MG63 (cell line): ENCODE data around the gene DCAF5. TPM values are rescaled to one million over a fixed set of nuclear protein-coding genes. Genes with fewer than 3 reads are reported as not detected.
"Not testable (repeated sequence)": the region's sequence is repeated elsewhere in the genome, so short reads cannot be mapped to it uniquely, and the experiment has no call there.

Experiments used
- DNase-seq: peaks from one replicate; pipeline ENCODE4 v3.0.0-alpha.2; 2020
- H3K27me3 ChIP-seq: fragments of 250-450 bp; sonication (Bioruptor Pico); 2 replicates; pipeline ENCODE4 v1.5.1; 2020; ENCODE audit warnings: mild to moderate bottlenecking, moderate library complexity
- H3K36me3 ChIP-seq: fragments of 250-450 bp; sonication (Bioruptor Pico); 2 replicates; pipeline ENCODE4 v1.5.1; 2020; ENCODE audit warnings: mild to moderate bottlenecking, moderate library complexity
- H3K4me3 ChIP-seq: fragments of 250-450 bp; sonication (Bioruptor Pico); 2 replicates; pipeline ENCODE4 v1.5.1; 2020; ENCODE audit warnings: mild to moderate bottlenecking, moderate library complexity
- H3K9me3 ChIP-seq: fragments of 250-450 bp; sonication (Bioruptor Pico); 2 replicates; pipeline ENCODE4 v1.5.1; 2020; ENCODE audit warnings: mild to moderate bottlenecking, moderate library complexity
- total RNA-seq: library from RNA; depleted of rRNA; stranded (reverse); fragments of >200 nt; shearing (Covaris generic); gene quantifications from 2 replicates; pipeline ENCODE4 v1.2.3, GENCODE V29; 2014; ENCODE audit warnings: low replicate concordance

DCAF5 gene
- total RNA-seq, 1 experiment from 2014 or later, result 7.6 TPM

DNA sequence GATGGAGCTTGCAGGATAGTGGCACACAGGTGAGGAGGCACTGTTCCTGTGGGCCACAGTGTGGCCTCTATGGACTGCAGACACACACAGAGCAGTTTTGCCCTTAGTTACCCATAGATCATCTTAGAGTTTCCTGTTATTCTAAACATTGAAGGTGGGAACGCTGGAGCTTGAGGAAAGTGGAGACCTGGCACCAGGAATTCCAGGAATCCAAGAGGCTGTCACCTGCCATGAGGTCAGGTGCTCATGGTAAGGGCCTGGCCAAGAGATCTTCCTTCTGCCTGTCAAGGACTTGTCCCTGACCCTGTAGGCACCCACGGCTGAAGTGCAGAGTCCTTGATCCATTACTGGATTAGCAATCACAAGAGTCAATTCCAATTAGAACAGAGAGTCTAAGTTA, 108.6 kb downstream of the DCAF5 start:
- Histone ChIP-seq H3K36me3 (no peaks in the 10 kb centered on the region), H3K27me3 (no peaks in the 10 kb centered on the region), H3K9me3 (no peaks in the 10 kb centered on the region), H3K4me3 (no peak overlapping the region)
- DNase-seq, result no peak

DNA sequence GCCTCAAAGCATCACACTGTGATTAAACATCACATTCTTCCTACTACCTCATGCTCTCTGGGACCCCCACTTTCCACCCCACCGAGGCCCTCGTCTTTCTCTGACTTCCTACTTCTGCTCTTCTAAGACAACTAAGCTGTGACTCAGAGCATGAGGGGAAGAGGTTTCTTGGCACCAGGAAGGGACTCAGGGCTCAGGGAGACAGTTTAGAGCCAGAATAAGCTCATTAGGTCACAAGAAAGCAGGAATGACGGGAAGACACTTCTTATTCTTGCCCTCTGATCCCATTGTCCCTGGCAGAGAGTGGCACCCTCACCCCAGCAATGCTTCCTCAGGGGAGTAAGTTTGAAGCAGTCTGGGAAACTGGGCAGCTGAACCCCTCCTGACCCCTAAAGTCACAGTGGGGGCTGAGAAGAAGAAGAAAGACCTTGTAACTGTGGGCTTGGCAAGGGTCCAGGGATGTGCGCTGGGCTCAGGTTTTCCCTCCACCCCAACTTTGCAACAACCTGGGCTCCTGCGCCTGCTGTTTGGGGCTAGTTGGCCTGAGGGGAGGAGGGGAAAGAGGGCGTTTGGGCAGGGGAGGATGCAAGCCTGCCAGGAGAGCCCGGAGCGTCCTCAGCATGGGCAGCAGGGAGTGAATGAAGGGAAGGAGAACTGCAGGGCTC, 109.2 kb downstream of the DCAF5 start:
- Histone ChIP-seq H3K27me3 (no peaks in the 10 kb centered on the region), H3K9me3 (no peaks in the 10 kb centered on the region), H3K36me3 (no peaks in the 10 kb centered on the region), H3K4me3 (no peak overlapping the region)
- DNase-seq, result peak; percentile 49

GRCh38 chr14:69042787-69043444, 110.0 kb downstream of the DCAF5 start:
- no peak for DNase-seq
- Histone ChIP-seq H3K9me3 (no peaks in the 10 kb centered on the region), H3K36me3 (no peaks in the 10 kb centered on the region), H3K4me3 (no peak overlapping the region), H3K27me3 (no peaks in the 10 kb centered on the region)

DNA sequence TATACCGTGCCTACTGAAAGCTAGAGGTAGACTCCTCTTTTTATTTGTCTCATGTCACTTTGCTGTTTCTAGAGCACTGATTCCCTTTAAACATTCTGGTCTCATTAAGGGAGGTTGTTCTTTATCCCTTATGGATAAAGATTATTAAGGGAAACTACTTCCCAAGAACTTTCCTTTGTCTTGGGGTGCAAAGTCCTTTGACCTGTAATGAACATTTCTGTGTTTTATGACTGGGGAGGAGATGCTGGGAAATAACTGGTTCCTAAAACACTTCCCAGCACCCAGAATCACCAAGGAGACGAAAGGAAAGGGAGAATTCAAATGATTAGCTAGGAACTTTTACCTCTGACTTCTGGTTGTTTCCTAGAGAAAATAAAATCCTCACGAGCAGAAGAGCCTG, 110.6 kb downstream of the DCAF5 start:
- Histone ChIP-seq H3K4me3 (no peak overlapping the region), H3K27me3 (no peaks in the 10 kb centered on the region), H3K36me3 (no peaks in the 10 kb centered on the region), H3K9me3 (no peaks in the 10 kb centered on the region)
- no peak for DNase-seq

DNA sequence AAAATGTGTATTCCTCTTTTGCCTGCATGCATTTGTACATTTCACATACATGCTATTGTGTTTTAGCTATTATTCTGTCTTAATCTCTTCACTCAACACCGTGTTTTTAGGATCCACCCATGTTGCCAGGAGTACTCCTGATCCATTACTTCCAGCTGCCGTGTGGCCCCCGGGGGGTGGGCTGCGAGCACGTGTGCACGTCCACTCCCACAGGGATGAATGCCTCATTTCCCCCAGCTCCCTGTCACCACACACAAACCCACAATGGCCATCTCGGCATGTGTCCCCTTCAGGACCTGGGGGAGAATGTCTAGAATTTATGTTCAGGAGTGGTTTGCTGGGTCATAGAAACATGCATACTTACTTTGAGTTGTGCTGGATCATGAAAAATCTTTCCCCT, 111.1 kb downstream of the DCAF5 start:
- no peaks in the 10 kb centered on the region for H3K36me3 ChIP-seq
- no peaks in the 10 kb centered on the region for H3K27me3 ChIP-seq
- no peak overlapping the region for H3K4me3 ChIP-seq
- DNase-seq, result no peak
- no peaks in the 10 kb centered on the region for H3K9me3 ChIP-seq

GRCh38 chr14:69040353-69040752, 112.6 kb downstream of the DCAF5 start:
- no peak overlapping the region for H3K4me3 ChIP-seq
- no peaks in the 10 kb centered on the region for H3K27me3 ChIP-seq
- no peak for DNase-seq
- no peaks in the 10 kb centered on the region for H3K9me3 ChIP-seq
- no peaks in the 10 kb centered on the region for H3K36me3 ChIP-seq

DNA sequence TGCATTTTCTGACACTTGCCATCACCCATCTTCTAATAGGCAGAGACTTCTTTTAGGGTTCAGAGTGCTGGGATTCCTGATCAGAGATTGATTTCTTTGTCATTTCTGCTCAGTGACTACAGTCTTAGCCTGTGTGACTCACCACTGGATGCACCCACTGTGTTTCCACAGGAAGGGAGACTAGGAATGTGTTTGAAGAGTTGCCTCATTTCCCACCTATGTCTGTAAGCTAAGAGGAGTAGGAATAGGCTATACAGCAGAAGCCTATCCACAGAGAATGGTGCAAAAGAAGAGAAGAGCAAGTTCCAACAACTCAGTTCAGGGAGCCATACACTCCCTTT, 113.7 kb downstream of the DCAF5 start:
- Histone ChIP-seq H3K4me3 (no peak overlapping the region), H3K27me3 (no peaks in the 10 kb centered on the region), H3K36me3 (no peaks in the 10 kb centered on the region), H3K9me3 (no peaks in the 10 kb centered on the region)
- peak; percentile 38 for DNase-seq

- Histone ChIP-seq H3K9me3 (no peaks in the 10 kb centered on the region), H3K36me3 (no peaks in the 10 kb centered on the region), H3K27me3 (no peaks in the 10 kb centered on the region), H3K4me3 (no peak overlapping the region)
- no peak for DNase-seq
Measured at GRCh38 chr14:69038455-69039287, 114.2 kb downstream of the DCAF5 start.

GRCh38 chr14:69037790-69038454, 115.0 kb downstream of the DCAF5 start:
- no peak overlapping the region for H3K4me3 ChIP-seq
- H3K36me3 ChIP-seq, result no peaks in the 10 kb centered on the region
- H3K27me3 ChIP-seq, result no peaks in the 10 kb centered on the region
- DNase-seq, result peak; percentile 35
- no peaks in the 10 kb centered on the region for H3K9me3 ChIP-seq

DNA sequence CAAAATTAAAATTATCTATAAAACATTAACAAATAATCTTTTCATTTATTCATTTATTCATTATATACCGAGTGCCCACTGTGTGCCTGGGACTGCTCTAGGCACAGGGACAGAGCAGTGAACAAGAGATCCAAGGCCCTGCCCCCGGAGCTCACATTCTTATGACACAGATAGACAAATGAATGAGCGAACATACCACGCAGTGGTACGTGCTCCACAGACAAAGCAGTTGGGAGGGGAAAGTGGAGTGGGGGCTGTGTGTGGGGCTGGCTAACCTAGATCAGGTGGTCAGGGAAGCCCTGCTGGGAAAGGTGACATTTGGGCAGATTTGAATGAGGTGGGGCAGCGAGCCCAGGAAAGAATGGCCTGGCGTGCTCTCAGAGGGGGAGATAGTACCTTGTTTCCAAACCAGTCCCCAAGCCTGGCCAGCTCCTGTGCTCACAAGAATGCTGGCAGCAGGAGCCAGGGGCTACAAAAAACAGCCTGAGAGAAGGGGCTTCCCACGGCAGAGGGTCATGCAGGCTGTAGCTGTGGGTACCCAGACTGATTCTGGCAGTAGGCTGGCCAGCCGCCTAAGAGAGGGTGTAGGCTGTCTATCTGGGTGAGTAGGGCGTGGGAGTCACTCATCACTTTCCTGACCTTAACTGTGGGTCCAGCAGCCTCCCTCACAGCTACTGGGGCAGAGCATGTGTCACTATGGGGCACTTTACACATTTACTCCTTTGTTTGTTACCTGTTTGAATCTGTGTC, 116.0 kb downstream of the DCAF5 start:
- Histone ChIP-seq H3K4me3 (no peak overlapping the region), H3K9me3 (no peaks in the 10 kb centered on the region), H3K27me3 (no peaks in the 10 kb centered on the region), H3K36me3 (no peaks in the 10 kb centered on the region)
- no peak for DNase-seq

DNA sequence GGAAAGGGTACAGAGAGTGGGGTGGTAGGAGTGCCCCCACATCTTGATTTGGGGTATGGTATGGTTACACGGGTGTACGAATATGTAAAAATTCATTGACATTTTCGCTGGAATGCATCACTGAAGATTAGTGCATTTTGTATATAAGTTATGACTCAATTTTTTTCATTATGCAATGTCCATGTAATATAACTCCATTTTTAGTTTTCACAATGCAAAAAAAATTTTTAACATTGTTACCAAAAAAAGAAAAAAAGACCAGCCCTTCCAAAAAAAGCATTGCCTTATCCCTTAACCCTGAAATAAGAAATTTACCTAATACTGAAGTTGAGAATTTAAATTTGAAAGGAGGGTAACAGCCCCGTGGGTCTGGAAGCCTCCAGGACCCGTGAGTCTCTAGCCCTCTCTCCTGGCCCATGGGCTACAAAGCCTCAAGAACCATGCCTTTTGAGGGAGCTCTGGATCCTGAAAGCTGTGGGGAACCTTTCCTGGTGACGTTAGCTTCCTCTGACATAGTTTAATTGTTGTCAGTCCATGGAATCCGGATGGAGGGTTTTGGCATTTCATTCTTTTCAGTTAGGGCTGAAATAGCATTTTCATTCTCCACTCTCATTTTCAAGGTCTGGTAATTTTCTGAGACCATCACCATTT, 118.2 kb downstream of the DCAF5 start:
- no peaks in the 10 kb centered on the region for H3K27me3 ChIP-seq
- no peaks in the 10 kb centered on the region for H3K36me3 ChIP-seq
- no peak overlapping the region for H3K4me3 ChIP-seq
- DNase-seq, result no peak
- no peaks in the 10 kb centered on the region for H3K9me3 ChIP-seq

DNA sequence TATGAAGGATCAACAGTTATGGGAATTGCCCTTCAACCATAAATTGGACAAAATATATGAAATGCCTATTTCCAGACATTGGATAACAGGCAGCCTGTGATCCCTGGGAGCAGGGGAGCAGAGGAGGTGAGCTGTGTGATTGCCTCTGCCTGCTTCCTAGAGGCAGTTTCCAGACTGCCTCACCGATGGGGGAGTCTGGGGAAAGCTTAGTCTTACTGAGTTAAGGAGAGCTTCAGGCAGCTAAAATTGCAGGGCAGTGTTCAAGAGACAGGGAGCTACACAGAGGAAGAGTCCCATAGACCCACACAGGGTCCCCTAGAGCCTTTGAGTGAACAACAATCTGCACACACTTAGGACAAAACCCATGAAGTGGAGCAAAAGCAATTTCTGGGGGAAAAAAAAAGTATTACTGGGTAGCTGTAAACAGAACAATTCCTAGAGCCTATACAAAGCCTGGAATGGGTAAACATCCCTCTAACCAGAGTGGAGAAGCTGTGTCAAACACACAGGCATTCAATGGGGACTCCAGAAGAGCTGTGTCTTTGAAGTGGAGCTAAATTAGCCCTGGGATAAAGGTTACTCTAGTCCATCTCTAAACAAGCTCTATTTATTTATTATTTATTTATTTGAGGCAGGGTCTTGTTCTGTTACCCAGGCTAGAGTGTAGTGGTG, 125.5 kb downstream of the DCAF5 start:
- Histone ChIP-seq H3K4me3 (no peak overlapping the region), H3K36me3 (no peaks in the 10 kb centered on the region)
- DNase-seq, result no peak

DNA sequence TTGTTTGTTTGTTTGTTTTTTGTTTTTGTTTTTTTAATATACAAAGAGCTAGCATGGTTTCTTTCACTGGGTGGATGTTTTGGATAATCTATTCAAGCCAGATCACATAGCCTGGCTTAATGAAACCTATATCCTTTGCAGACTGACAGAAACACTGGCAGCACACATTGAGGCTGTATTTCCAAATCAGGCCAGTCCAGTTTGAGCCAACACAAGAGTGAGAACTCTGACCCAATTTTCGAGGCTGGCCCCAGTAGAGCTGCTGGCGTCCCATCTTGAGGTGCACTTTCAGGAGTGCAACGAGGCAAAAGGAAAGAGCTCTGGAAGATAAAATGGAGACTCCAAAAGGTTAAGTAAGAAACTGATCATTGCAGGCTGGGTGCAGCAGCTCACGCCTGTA, 129.9 kb downstream of the DCAF5 start:
- Histone ChIP-seq H3K4me3 (no peak overlapping the region), H3K9me3 (no peaks in the 10 kb centered on the region), H3K36me3 (no peaks in the 10 kb centered on the region), H3K27me3 (no peaks in the 10 kb centered on the region)
- no peak for DNase-seq

More for the DNA sequence above, 125.5 kb downstream of the DCAF5 start:
- Histone ChIP-seq H3K27me3 (no peaks in the 10 kb centered on the region), H3K9me3 (no peaks in the 10 kb centered on the region)

- not testable (repeated sequence) for H3K9me3 ChIP-seq, DNase-seq, H3K27me3 ChIP-seq, H3K4me3 ChIP-seq, H3K36me3 ChIP-seq
Measured at GRCh38 chr14:69022093-69022492, 130.8 kb downstream of the DCAF5 start.

- no peaks in the 10 kb centered on the region for H3K9me3 ChIP-seq
- no peak for DNase-seq
- no peaks in the 10 kb centered on the region for H3K27me3 ChIP-seq
- no peaks in the 10 kb centered on the region for H3K36me3 ChIP-seq
- no peak overlapping the region for H3K4me3 ChIP-seq
Measured at GRCh38 chr14:69017706-69018105, 135.2 kb downstream of the DCAF5 start.

GRCh38 chr14:69014829-69015259, 138.1 kb downstream of the DCAF5 start:
- no peak for DNase-seq
- no peak overlapping the region for H3K4me3 ChIP-seq
- no peaks in the 10 kb centered on the region for H3K9me3 ChIP-seq
- H3K36me3 ChIP-seq, result no peaks in the 10 kb centered on the region
- no peaks in the 10 kb centered on the region for H3K27me3 ChIP-seq
